ENCODE results near the gene AOC3.

DNA sequence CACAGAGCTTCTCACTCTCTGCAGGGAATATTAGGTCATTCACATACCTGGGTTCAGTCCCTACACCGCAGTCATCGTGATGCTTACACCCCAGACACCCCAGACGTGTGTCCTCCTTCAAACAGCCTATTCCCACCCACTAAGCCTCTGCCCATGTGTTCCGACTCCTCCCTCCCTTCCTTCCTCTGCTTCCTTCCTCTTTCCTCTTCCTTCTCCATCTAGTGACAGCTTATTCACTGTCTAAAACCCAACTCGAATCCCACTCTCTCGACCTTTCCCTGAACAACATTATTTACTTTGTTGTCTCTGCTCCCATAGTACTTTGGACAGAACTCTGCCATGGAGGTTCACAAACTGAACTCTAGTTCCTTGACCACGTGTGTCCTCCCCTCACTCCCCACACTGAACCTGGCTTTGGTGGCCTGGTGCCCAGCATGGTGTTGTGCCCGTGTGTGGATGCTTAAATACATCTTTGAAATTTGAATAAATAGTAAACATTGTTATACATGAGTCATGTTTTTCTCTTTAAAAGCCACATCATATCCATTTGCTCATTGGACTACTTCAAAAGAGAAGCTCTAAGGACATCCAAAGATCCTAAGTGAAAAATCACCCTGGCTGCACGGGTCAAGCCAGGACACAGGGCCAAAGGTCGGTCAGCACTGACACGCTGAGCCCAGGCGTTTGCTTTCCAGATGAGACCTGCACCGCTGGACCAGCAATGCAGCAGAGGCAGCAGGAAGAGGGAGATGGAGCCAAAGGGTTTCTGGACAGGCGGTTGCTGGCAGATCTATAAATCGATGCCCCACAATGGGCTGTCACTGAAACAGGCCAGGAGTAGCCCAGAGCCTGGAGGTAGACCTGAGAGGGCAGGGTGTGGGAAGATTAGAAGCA is 35.5 kb downstream of the AOC3 start:
- TF ChIP-seq, protein P1, sequence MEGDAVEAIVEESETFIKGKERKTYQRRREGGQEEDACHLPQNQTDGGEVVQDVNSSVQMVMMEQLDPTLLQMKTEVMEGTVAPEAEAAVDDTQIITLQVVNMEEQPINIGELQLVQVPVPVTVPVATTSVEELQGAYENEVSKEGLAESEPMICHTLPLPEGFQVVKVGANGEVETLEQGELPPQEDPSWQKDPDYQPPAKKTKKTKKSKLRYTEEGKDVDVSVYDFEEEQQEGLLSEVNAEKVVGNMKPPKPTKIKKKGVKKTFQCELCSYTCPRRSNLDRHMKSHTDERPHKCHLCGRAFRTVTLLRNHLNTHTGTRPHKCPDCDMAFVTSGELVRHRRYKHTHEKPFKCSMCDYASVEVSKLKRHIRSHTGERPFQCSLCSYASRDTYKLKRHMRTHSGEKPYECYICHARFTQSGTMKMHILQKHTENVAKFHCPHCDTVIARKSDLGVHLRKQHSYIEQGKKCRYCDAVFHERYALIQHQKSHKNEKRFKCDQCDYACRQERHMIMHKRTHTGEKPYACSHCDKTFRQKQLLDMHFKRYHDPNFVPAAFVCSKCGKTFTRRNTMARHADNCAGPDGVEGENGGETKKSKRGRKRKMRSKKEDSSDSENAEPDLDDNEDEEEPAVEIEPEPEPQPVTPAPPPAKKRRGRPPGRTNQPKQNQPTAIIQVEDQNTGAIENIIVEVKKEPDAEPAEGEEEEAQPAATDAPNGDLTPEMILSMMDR (IDR thresholded peaks at IDR 0.05; ENCODE audit: control extremely low read depth in 1 of 3, insufficient read depth in 1 of 3, low read depth in 1 of 3, low read length in 3 of 3): no peak
- TF ChIP-seq MAFK (IDR thresholded peaks at IDR 0.05; ENCODE audit: low read depth, low read length) (no peak), EZH2 (IDR thresholded peaks at IDR 0.05; ENCODE audit: low read depth, low read length, severe bottlenecking) (no peak), CHD2 (IDR thresholded peaks at IDR 0.05; ENCODE audit: low read length) (no peak), CREB1 (IDR thresholded peaks at IDR 0.05) (no peak), JUND (IDR thresholded peaks at IDR 0.05; ENCODE audit: low read length) (no peak)
- TF ChIP-seq, protein P2, sequence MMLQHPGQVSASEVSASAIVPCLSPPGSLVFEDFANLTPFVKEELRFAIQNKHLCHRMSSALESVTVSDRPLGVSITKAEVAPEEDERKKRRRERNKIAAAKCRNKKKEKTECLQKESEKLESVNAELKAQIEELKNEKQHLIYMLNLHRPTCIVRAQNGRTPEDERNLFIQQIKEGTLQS (IDR thresholded peaks at IDR 0.05; ENCODE audit: insufficient read depth, low read depth, low read length): no peak

Measured in H1 (cell line).